GM10847 (cell line): Measurements from ENCODE around the gene AP3B1.

Experiments used
- POLR2A ChIP-seq: IDR thresholded peaks from 2 replicates; pipeline ENCODE4 v1.6.1; 2011; ENCODE audit not compliant: insufficient read length; ENCODE audit errors: extremely low read depth

AP3B1 gene

GRCh38 chr5:77953374-77953773 lies 341.1 kb downstream of the AP3B1 start:
- TF ChIP-seq POLR2A, result no peak

- TF ChIP-seq POLR2A, result no peak
These were observed 341.8 kb downstream of the AP3B1 start for GRCh38 chr5:77952636-77953212.
